Type B pancreatic cell (in vitro differentiated cells): ENCODE data around the gene PAEP. TPM values are rescaled to one million over a fixed set of nuclear protein-coding genes. Genes with fewer than 3 reads are reported as not detected.

ENCODE experiments used
- DNase-seq: peaks from one replicate; pipeline ENCODE4 v3.0.0; 2021; ENCODE audit warnings: mixed read lengths; ENCODE audit not compliant: unreplicated experiment; ENCODE audit errors: extremely low spot score
- H3K27ac Mint-ChIP-seq: 2 replicates; pipeline ENCODE4 v1.8.0; 2021; ENCODE audit warnings: mild to moderate bottlenecking, mixed read lengths
- H3K27me3 Mint-ChIP-seq: 2 replicates; pipeline ENCODE4 v1.8.0; 2021; ENCODE audit warnings: mixed read lengths
- H3K36me3 Mint-ChIP-seq: 2 replicates; pipeline ENCODE4 v1.8.0; 2021; ENCODE audit warnings: mixed read lengths
- H3K4me1 Mint-ChIP-seq: one replicate; pipeline ENCODE4 v1.8.0; 2021; ENCODE audit warnings: mixed read lengths; ENCODE audit not compliant: unreplicated experiment
- H3K4me3 Mint-ChIP-seq: 2 replicates; pipeline ENCODE4 v1.8.0; 2021; ENCODE audit warnings: mild to moderate bottlenecking, mixed read lengths
- H3K9me3 Mint-ChIP-seq: 2 replicates; pipeline ENCODE4 v1.8.0; 2021; ENCODE audit warnings: mixed read lengths
- total RNA-seq: library from RNA; stranded (reverse); gene quantifications from 2 replicates; pipeline ENCODE4 v1.2.1, GENCODE V29; 2021; ENCODE audit warnings: low replicate concordance
- TF ChIP-seq, protein P1 (sequence below): fragments of 200-600 bp; sonication (generic); conservative IDR thresholded peaks from 2 replicates; pipeline ENCODE4 v1.5.0; 2021; ENCODE audit warnings: antibody characterized with exemption, mild to moderate bottlenecking

The PAEP gene
- total RNA-seq, 1 donor from 2014 or later, result not detected

DNA sequence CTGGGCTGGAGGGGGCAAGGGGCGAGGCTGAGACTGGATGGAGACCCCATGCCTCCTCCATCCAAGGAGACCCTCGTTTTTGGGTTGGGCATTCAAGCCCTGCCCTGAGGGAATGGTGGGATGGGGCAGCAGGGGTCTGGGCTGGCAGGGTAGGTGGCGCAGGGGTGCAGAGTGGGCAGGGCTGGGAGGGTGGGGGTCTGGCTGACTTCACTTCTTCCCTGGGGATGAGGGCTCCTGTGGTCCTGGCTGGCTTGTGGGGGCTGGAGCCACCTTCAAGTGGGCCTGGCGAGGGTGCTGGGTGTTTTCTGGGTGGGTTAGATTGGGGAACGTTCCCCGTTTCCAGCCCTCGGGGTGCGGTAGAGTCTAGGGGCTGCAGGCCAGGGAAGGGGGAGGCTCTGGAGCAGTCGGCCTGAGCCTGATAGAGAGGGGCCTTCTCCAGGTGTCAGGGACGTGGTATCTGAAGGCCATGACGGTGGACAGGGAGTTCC, 39.9 kb upstream of the PAEP start:
- H3K4me3 Mint-ChIP-seq, result no peak overlapping the region
- no peaks in the 10 kb centered on the region for H3K9me3 Mint-ChIP-seq
- peak; percentile 62 for DNase-seq
- TF ChIP-seq, protein P1, sequence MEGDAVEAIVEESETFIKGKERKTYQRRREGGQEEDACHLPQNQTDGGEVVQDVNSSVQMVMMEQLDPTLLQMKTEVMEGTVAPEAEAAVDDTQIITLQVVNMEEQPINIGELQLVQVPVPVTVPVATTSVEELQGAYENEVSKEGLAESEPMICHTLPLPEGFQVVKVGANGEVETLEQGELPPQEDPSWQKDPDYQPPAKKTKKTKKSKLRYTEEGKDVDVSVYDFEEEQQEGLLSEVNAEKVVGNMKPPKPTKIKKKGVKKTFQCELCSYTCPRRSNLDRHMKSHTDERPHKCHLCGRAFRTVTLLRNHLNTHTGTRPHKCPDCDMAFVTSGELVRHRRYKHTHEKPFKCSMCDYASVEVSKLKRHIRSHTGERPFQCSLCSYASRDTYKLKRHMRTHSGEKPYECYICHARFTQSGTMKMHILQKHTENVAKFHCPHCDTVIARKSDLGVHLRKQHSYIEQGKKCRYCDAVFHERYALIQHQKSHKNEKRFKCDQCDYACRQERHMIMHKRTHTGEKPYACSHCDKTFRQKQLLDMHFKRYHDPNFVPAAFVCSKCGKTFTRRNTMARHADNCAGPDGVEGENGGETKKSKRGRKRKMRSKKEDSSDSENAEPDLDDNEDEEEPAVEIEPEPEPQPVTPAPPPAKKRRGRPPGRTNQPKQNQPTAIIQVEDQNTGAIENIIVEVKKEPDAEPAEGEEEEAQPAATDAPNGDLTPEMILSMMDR, result no peak
- no peaks in the 10 kb centered on the region for H3K4me1 Mint-ChIP-seq
- no peaks in the 10 kb centered on the region for H3K36me3 Mint-ChIP-seq
- no peak overlapping the region for H3K27ac Mint-ChIP-seq
- H3K27me3 Mint-ChIP-seq, result no peaks in the 10 kb centered on the region

DNA sequence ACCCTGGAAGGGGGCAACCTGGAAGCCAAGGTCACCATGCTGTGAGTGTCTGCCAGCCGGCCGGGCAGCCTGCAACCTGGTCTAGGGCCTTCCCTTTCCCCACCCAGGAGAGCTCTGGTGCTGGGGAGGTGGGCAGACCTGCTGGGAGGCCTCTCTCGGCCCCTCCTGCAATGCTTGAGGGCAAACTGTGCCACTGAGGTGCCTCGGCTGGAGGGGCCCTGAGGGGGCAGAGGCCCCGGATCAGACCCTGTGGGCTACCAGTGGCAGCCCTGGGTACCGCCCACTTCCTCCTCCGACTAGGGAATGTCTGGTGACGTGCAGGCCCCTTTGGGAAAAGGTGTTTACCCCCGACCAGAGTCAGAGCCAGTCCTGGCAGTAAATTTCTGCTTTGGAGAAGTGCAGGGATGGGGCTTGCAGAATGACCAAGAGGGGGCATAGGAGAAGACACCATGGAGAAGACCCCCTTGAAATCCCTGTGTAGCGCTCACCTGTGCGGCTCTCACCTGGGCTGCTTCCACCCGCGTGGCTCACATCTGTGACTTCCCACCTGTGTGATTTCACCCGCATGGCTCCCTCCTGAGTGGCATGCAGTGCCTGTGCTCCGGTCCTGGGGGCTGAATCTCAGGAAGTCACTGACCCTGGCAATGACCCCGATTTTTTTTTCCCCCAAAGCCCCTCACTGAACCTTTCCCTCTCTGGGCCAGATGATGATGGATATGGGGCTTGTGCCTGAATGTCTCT, 39.2 kb upstream of the PAEP start:
- Mint-ChIP-seq H3K4me3 (no peak overlapping the region), H3K9me3 (no peaks in the 10 kb centered on the region), H3K4me1 (no peaks in the 10 kb centered on the region), H3K36me3 (no peaks in the 10 kb centered on the region), H3K27ac (no peak overlapping the region), H3K27me3 (no peaks in the 10 kb centered on the region)
- TF ChIP-seq, protein P1, result no peak
- peak; percentile 65 for DNase-seq

DNA sequence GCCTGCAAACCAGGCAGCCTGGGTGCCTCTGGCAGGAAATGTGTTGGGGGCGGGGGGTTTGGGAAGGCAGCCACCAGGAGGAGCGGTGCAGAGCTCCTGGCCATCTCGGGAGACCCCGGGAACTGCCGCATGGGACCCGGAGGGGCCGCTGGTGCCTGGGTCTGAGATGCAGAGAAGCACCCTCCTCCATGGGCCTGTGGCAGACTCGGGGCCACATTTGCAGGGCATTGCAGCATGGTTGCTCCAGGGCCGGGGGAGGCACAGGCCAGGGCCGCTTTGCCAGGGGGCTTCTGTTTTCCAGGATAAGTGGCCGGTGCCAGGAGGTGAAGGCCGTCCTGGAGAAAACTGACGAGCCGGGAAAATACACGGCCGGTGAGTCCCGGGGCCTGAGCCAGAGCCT, 38.6 kb upstream of the PAEP start:
- Mint-ChIP-seq H3K27me3 (no peaks in the 10 kb centered on the region), H3K4me3 (no peak overlapping the region), H3K9me3 (no peaks in the 10 kb centered on the region), H3K4me1 (no peaks in the 10 kb centered on the region), H3K27ac (no peak overlapping the region), H3K36me3 (no peaks in the 10 kb centered on the region)
- TF ChIP-seq, protein P1, result no peak
- peak; percentile 56 for DNase-seq

DNA sequence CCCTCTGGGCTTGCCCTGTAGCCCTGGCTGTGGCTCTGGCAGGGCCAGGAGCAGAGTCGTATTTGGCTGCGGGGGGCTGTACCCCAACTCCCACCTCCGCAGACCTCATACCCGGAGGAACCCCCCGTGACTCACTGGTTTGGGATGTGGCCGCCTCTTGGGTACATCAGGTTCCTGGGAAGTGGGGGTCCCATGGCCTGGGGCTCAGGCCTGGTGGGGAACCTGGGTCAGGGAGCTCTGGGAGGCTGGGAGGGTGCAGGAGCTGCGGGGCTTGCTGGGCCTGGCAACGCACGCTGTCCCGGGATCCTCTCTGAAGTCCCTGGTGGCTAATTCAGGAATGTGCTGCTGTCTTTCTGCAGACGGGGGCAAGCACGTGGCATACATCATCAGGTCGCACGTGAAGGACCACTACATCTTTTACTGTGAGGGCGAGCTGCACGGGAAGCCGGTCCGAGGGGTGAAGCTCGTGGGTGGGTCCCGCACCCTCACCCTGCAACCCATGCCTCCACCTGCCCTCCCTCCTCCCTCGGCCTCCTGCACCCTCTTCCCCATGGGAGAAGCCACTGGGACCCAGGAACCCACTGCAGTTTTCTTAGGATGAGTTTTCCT, 37.9 kb upstream of the PAEP start:
- no peaks in the 10 kb centered on the region for H3K27me3 Mint-ChIP-seq
- TF ChIP-seq, protein P1, result no peak
- peak; percentile 57 for DNase-seq
- no peaks in the 10 kb centered on the region for H3K9me3 Mint-ChIP-seq
- H3K4me1 Mint-ChIP-seq, result no peaks in the 10 kb centered on the region
- H3K4me3 Mint-ChIP-seq, result no peak overlapping the region
- H3K27ac Mint-ChIP-seq, result no peak overlapping the region
- no peaks in the 10 kb centered on the region for H3K36me3 Mint-ChIP-seq

DNA sequence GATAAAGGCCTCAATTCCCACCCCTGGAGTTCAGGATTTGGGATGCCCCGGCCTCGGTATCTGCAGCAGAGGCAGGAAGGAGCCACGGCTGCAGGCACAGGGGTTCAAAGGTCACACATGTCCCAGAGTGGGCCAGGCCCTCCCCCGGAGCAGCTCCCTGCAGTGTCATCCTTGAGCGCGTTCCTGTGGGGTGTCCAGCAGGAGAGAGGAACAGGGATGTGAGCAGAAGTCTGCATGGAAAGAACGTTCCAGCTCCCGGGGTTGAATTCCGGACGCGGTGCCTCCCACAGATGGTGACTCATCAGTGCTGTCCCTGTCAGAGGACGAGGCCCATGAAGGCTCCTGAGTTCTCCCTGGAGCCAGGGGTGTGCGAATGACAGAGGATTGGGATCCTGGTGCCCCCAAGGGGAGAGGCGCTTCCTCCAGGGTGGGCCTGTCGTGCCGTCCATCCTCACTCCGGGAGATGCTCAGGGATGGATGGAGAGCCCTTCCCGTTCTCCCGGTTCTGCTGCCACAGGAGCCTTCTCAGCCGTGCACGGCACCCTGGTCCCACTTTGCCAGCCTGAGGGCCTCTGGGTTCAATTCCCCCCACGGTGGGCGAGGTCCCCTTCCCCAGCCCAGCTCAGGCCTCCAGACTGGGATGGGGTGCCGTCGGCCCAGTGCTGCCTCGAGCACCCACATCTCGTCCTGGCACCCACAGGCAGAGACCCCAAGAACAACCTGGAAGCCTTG, 37.3 kb upstream of the PAEP start:
- TF ChIP-seq, protein P1, result no peak
- H3K4me1 Mint-ChIP-seq, result no peaks in the 10 kb centered on the region
- H3K27ac Mint-ChIP-seq, result no peak overlapping the region
- H3K36me3 Mint-ChIP-seq, result no peaks in the 10 kb centered on the region
- H3K4me3 Mint-ChIP-seq, result no peak overlapping the region
- H3K9me3 Mint-ChIP-seq, result no peaks in the 10 kb centered on the region
- peak; percentile 62 for DNase-seq
- no peaks in the 10 kb centered on the region for H3K27me3 Mint-ChIP-seq
